H9 (cell line): ENCODE measurements around the gene IL1RAP. TPM values are rescaled to one million over a fixed set of nuclear protein-coding genes. Genes with fewer than 3 reads are reported as not detected.

Experiments
- DNase-seq: peaks from one replicate; pipeline ENCODE4 v3.0.0-alpha.2; 2017
- H2AFZ ChIP-seq: one replicate; pipeline ENCODE4 v1.6.1; 2013; ENCODE audit warnings: mild to moderate bottlenecking, low read length, control low read depth, moderate library complexity
- H2AK5ac ChIP-seq: 2 replicates; pipeline ENCODE4 v1.6.1; 2013; ENCODE audit warnings: low read length, control low read depth, mixed read lengths; ENCODE audit not compliant: insufficient read length
- H2BK120ac ChIP-seq: one replicate; pipeline ENCODE4 v1.6.1; 2013; ENCODE audit warnings: low read depth, mild to moderate bottlenecking, low read length, control low read depth, inconsistent platforms; ENCODE audit not compliant: poor library complexity, severe bottlenecking
- H2BK12ac ChIP-seq: 2 replicates; pipeline ENCODE4 v1.6.1; 2013; ENCODE audit warnings: low read length, control low read depth, mixed read lengths, low read depth; ENCODE audit not compliant: insufficient read length
- H2BK15ac ChIP-seq: 2 replicates; pipeline ENCODE4 v1.6.1; 2013; ENCODE audit warnings: low read depth, low read length, control low read depth
- H2BK20ac ChIP-seq: one replicate; pipeline ENCODE4 v1.6.1; 2013; ENCODE audit warnings: low read depth, mild to moderate bottlenecking, low read length, control low read depth, inconsistent platforms; ENCODE audit not compliant: poor library complexity, severe bottlenecking
- H2BK5ac ChIP-seq: 2 replicates; pipeline ENCODE4 v1.6.1; 2013; ENCODE audit warnings: low read length, control low read depth, mixed read lengths; ENCODE audit not compliant: insufficient read length
- H3K14ac ChIP-seq: 2 replicates; pipeline ENCODE4 v1.6.1; 2013; ENCODE audit warnings: low read length, control low read depth; ENCODE audit not compliant: insufficient read depth
- H3K18ac ChIP-seq: 2 replicates; pipeline ENCODE4 v1.6.1; 2013; ENCODE audit warnings: low read depth, mild to moderate bottlenecking, mixed read lengths, low read length, control low read depth; ENCODE audit not compliant: insufficient read length
- H3K23ac ChIP-seq: 2 replicates; pipeline ENCODE4 v1.6.1; 2013; ENCODE audit warnings: low read length, control low read depth, mixed read lengths, low read depth; ENCODE audit not compliant: insufficient read length
- H3K23me2 ChIP-seq: 2 replicates; pipeline ENCODE4 v1.6.1; 2013; ENCODE audit warnings: low read depth, mild to moderate bottlenecking, mixed read lengths, low read length, control low read depth; ENCODE audit not compliant: insufficient read length, poor library complexity, severe bottlenecking
- H3K27ac ChIP-seq: 2 replicates; pipeline ENCODE4 v1.5.1; 2013; ENCODE audit warnings: low read length, control low read depth, mixed read lengths, low read depth; ENCODE audit not compliant: insufficient read length
- H3K27me3 ChIP-seq: 2 replicates; pipeline ENCODE4 v1.6.1; 2013; ENCODE audit warnings: low read length, control low read depth, inconsistent platforms; ENCODE audit not compliant: insufficient read depth
- H3K4ac ChIP-seq: 2 replicates; pipeline ENCODE4 v1.6.1; 2013; ENCODE audit warnings: low read depth, mild to moderate bottlenecking, control low read depth, inconsistent platforms, low read length, moderate library complexity
- H3K4me1 ChIP-seq: 2 replicates; pipeline ENCODE4 v1.6.1; 2013; ENCODE audit warnings: low read length, control low read depth, inconsistent platforms; ENCODE audit not compliant: insufficient read depth
- H3K4me2 ChIP-seq: 2 replicates; pipeline ENCODE4 v1.6.1; 2013; ENCODE audit warnings: low read length, control low read depth, mixed read lengths; ENCODE audit not compliant: insufficient read length, insufficient read depth
- H3K56ac ChIP-seq: 2 replicates; pipeline ENCODE4 v1.6.1; 2013; ENCODE audit warnings: low read depth, mild to moderate bottlenecking, mixed read lengths, low read length, control low read depth; ENCODE audit not compliant: insufficient read length
- H3K79me1 ChIP-seq: 2 replicates; pipeline ENCODE4 v1.6.1; 2013; ENCODE audit warnings: low read depth, mild to moderate bottlenecking, moderate library complexity, low read length, control low read depth, inconsistent platforms; ENCODE audit not compliant: insufficient read depth, poor library complexity, severe bottlenecking
- H3K79me2 ChIP-seq: 2 replicates; pipeline ENCODE4 v1.6.1; 2013; ENCODE audit warnings: low read length, control low read depth, inconsistent platforms; ENCODE audit not compliant: insufficient read depth
- H3K9ac ChIP-seq: 2 replicates; pipeline ENCODE4 v1.6.1; 2013; ENCODE audit warnings: low read length, control low read depth, mixed read lengths; ENCODE audit not compliant: insufficient read length; ENCODE audit errors: extremely low read depth
- H3K9me3 ChIP-seq: one replicate; pipeline ENCODE4 v1.6.1; 2013; ENCODE audit warnings: low read depth, low read length, inconsistent platforms; ENCODE audit not compliant: control insufficient read depth
- H3T11ph ChIP-seq: one replicate; pipeline ENCODE4 v1.6.1; 2013; ENCODE audit warnings: mild to moderate bottlenecking, low read length, control low read depth, inconsistent platforms
- H4K20me1 ChIP-seq: one replicate; pipeline ENCODE4 v1.6.1; 2013; ENCODE audit not compliant: control insufficient read depth, insufficient read length, insufficient read depth
- H4K5ac ChIP-seq: 2 replicates; pipeline ENCODE4 v1.6.1; 2013; ENCODE audit warnings: low read depth, mild to moderate bottlenecking, mixed read lengths, low read length, control low read depth; ENCODE audit not compliant: insufficient read length
- H4K8ac ChIP-seq: replicated peaks from 2 replicates; pipeline ENCODE4 v1.6.1; 2013; ENCODE audit warnings: low read length, control low read depth, mixed read lengths, low read depth; ENCODE audit not compliant: insufficient read length
- H4K91ac ChIP-seq: 2 replicates; pipeline ENCODE4 v1.6.1; 2013; ENCODE audit warnings: low read depth, mild to moderate bottlenecking, moderate library complexity, mixed read lengths, low read length, control low read depth; ENCODE audit not compliant: insufficient read length
- H3K27ac Mint-ChIP-seq, 3 experiments: 2 replicates in 2 of 3; 3 replicates in 1 of 3; pipeline ENCODE4 v1.8.0; 2020 to 2021; ENCODE audit warnings: mixed read lengths in 3 of 3, mild to moderate bottlenecking in 1 of 3, moderate library complexity in 1 of 3
- H3K27me3 Mint-ChIP-seq: 2 replicates; pipeline ENCODE4 v1.8.0; 2021; ENCODE audit warnings: low read depth, mild to moderate bottlenecking, moderate library complexity, mixed read lengths
- H3K36me3 Mint-ChIP-seq, 3 experiments: 2 replicates in 2 of 3; 3 replicates in 1 of 3; pipeline ENCODE4 v1.8.0; 2020 to 2021; ENCODE audit warnings: low read depth in 3 of 3, mixed read lengths in 3 of 3; ENCODE audit not compliant: insufficient read depth in 1 of 3
- H3K4me1 Mint-ChIP-seq, 2 experiments: 2 replicates each; pipeline ENCODE4 v1.8.0; 2020; ENCODE audit warnings: mixed read lengths in 2 of 2
- H3K4me3 Mint-ChIP-seq, 2 experiments: 2 replicates in 1 of 2; 3 replicates in 1 of 2; pipeline ENCODE4 v1.8.0; 2020 to 2021; ENCODE audit warnings: mild to moderate bottlenecking in 2 of 2, mixed read lengths in 2 of 2, moderate library complexity in 1 of 2
- H3K9me3 Mint-ChIP-seq, 2 experiments: 2 replicates in 1 of 2; 3 replicates in 1 of 2; pipeline ENCODE4 v1.8.0; 2020; ENCODE audit warnings: mild to moderate bottlenecking in 2 of 2, mixed read lengths in 2 of 2, moderate library complexity in 1 of 2
- WGBS: extraction: QIAGEN DNeasy Blood & Tissue Kit; methylation state at CpG from one replicate; pipeline ENCODE4 v1.1.7; 2013; ENCODE audit warnings: missing lambda C conversion rate, low lambda C conversion rate, mixed read lengths; ENCODE audit not compliant: insufficient read length; ENCODE audit errors: extremely low coverage; 5-methylcytosine and 5-hydroxymethylcytosine counted together
- total RNA-seq: library from RNA; stranded (reverse); gene quantifications from 2 replicates; pipeline ENCODE4 v1.2.1, GENCODE V29; 2021
- TF ChIP-seq, protein P1 (sequence below): fragments of 200-600 bp; sonication (generic); conservative IDR thresholded peaks from 3 replicates; pipeline ENCODE4 v1.8.0; 2021; ENCODE audit warnings: antibody characterized with exemption, mild to moderate bottlenecking

The IL1RAP gene
- total RNA-seq, 1 experiment from 2014 or later: 4.6 TPM

DNA sequence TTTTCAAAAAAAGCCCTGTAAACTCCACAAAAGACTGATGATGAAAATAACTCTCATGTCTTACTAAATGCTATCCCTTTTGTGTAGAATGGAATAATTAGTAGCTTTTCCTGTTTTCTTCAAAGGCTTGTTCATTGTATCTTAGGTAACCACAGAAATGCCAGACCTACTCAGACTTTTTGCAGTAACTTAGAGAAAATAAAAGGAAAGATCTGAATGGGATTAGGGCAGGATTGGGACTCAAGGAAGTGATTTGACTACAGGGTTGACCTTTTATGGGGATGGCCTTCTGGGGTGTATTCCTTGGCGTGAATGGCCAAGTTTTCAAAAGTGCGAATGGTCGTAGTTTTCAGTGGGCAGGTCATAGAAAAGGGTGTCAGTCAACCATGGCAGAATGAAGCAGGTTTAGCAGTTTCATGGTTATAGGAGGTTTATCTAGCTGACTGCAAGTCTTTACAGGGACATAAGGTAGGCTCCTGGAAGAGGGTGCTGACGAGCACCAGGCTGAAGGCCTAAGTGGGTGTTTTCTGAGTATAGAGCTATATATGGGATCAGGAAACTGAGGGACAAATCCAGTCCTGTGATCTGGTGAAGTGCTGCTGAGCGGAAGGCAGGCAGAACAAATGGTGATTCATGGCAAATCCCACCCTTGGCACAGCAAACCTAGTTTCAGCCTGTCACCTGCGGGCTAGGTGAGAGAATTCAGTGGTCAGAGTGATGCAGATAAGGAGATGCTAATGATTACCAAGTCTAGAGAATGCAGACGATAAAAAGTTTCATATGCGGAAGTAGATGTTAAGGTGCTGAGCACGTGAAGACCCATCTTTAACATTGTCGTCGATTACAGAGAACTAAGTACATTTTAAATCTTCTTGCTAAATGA lies 46.4 kb downstream of the IL1RAP start:
- Histone ChIP-seq H2BK5ac (no peak overlapping the region), H2AFZ (no peak overlapping the region), H4K5ac (no peak overlapping the region), H3K23me2 (no peaks in the 10 kb centered on the region), H2BK15ac (no peak overlapping the region), H2BK20ac (no peak overlapping the region), H3K4me2 (no peak overlapping the region), H2BK120ac (no peak overlapping the region), H3K27me3 (no peaks in the 10 kb centered on the region), H3K79me2 (no peaks in the 10 kb centered on the region), H3K56ac (no peak overlapping the region), H2AK5ac (no peak overlapping the region), H3K79me1 (no peaks in the 10 kb centered on the region), H3K27ac (no peak overlapping the region), H4K20me1 (no peaks in the 10 kb centered on the region), H3K9me3 (no peaks in the 10 kb centered on the region), H3K4ac (no peak overlapping the region), H3K18ac (no peak overlapping the region), H3K4me1 (peaks cover under 1% of the 10 kb centered on the region; the same call in 1 of the 2 replicates), H2BK12ac (no peak overlapping the region), H4K8ac (no peak overlapping the region), H4K91ac (no peak overlapping the region), H3T11ph (no peak overlapping the region), H3K14ac (no peak overlapping the region), H3K9ac (no peak overlapping the region), H3K23ac (no peak overlapping the region)
- no CpG with 5 or more reads among the region's 11 CpGs for WGBS
- no peaks in the 10 kb centered on the region for H3K9me3 Mint-ChIP-seq
- H3K4me3 Mint-ChIP-seq: no peak overlapping the region
- no peak overlapping the region for H3K27ac Mint-ChIP-seq
- DNase-seq: no peak
- no peaks in the 10 kb centered on the region; a peak in 1 of 7 replicates for H3K36me3 Mint-ChIP-seq
- peaks cover 3 to 6% of the 10 kb centered on the region in 2 experiments for H3K4me1 Mint-ChIP-seq
- TF ChIP-seq, protein P1, sequence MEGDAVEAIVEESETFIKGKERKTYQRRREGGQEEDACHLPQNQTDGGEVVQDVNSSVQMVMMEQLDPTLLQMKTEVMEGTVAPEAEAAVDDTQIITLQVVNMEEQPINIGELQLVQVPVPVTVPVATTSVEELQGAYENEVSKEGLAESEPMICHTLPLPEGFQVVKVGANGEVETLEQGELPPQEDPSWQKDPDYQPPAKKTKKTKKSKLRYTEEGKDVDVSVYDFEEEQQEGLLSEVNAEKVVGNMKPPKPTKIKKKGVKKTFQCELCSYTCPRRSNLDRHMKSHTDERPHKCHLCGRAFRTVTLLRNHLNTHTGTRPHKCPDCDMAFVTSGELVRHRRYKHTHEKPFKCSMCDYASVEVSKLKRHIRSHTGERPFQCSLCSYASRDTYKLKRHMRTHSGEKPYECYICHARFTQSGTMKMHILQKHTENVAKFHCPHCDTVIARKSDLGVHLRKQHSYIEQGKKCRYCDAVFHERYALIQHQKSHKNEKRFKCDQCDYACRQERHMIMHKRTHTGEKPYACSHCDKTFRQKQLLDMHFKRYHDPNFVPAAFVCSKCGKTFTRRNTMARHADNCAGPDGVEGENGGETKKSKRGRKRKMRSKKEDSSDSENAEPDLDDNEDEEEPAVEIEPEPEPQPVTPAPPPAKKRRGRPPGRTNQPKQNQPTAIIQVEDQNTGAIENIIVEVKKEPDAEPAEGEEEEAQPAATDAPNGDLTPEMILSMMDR: no peak
- H3K27me3 Mint-ChIP-seq: no peaks in the 10 kb centered on the region
